Stimulated activated CD4-positive, alpha-beta T cell treated with anti-CD3 and anti-CD28 coated beads, Interleukin-15, amount 100 ng/mL, for 24 hours (primary cell): ENCODE results near the gene KCNH4.
"Not testable (repeated sequence)": the region's sequence is repeated elsewhere in the genome, so short reads cannot be mapped to it uniquely, and the experiment has no call there.

ENCODE experiments used
- DNase-seq: peaks from one replicate; pipeline ENCODE4 v3.0.0-alpha.2; 2020

KCNH4 gene

DNA sequence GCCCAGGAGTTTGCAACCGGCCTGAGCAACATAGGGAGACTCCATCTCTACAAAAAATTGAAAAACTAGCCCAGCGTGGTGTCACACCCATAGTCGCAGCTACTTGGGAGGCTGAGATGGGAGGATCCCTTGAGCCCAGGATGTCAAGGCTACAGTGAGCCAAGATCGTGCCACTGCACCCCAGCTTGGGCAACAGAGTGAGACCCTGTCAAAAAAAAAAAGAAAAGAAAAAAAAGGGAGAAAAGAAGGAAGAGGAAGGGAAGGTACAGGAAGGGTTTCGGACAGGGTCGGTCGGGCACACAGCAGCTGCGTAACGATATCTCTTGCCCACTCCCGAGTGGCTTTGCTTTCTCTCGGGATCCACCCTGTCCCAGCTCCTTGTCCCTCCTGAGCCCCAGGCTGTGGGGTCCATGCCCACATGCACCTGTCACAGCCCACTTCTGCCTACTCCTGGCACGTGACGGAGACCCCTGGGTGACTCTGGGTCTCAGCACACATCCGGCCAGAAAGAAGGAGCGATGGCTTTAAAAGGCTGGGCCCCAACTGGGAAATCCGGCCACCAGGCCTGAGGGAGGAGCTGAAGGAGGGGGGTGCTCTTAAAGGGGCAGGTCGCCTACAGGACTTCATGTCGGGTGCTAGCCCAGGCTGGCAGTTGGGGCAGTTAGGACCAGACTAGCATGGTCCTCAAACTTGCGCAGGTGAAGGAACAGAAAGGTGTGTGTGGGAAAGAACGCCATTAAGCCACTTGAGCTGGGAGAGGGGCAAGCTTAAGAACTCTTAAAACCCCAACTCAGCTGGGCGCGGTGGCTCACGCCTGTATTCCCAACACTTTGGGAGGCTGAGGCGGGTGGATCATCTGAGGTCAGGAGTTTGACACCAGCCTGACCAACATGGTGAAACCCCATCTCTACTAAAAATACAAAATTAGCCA lies 13.3 kb upstream of the KCNH4 start, which contains the start of gene GHDC:
Gene GHDC, minus strand, starts transcription at position 526 of the 931 bp plus-strand sequence. CDS start 913 bp downstream, outside the sequence.
- DNase-seq = peak; percentile 87

DNA sequence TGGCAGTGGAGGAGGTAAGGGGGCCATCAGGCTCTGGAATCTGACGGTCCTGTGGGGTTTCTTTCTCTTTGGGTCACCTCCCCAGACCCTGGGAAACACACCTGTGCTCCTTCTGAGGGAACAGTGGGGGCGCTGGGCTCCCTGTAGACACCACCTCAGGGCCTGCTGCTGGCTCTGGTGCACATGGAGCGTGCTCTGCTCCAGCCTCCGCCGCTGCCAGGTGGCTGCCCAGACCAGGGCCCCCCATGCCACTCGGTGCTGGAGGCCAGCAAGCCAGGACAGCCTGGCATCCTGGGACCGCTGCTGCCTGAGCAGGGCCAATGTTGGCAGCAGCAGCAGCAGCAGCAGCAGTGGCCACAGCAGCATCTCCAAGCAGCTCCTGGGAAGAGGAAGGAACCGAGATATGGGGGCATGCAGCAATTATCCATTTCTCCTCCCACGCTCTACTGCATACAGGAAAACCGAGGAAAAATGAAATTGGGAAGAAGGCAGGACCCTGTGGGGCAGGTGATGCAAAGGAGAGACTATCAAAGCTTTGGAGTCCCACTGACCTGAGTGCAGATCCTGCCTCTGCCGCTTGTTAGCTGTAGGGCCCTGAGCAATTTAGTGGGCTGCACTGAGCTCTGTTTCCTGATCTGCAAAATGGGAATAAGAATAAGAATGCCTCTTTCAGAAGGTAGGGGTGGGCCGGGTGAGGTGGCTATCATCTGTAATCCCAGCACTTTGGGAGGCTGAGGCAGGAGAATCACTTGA lies 12.4 kb upstream of the KCNH4 start:
- DNase-seq = no peak

DNA sequence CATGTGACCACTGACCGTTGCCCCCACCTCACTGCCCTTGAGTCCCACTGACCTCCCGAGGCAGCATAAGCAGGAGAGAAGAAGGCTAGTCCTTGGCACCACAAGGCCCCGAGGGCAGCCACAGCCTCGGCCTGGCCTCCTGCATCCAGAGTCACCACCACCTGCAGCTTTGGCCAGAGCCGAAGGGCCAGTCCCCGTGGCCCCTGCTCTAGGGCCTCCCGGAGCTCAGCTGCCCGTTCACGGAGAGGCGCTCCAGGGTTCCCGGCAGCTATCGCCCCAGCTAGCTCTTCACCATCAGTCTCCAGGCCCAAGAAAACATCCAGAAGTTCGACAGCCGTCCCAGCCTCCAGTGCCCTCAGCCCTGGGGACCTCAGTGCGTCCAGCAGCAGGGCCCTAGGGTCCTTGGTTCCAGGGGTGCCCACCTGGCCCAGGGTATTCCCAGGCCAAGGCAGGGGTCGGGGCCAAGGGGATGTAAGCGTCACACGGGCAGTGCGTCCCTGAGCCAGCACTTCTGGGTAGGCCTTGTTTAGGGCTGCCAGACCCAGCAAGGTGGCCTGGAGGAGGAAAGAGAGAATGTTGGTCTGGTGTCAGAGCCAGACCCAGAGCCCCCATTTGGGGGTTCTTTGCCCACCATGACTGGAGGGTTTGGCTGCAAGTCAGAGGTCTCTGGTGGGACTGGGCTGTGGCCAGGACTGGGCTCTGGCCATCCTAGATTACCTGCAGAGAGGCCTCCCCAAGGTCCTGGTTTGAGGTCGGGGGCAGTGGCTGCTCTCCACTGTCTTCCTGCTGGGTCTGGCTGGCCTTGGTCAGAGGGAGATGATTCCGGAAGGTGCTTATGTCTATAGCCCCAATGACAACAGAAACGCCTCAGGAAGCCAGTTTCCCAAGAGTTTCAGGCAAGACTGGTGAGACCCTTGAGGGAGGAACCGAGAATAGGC lies 11.5 kb upstream of the KCNH4 start:
- DNase-seq = no peak

DNA sequence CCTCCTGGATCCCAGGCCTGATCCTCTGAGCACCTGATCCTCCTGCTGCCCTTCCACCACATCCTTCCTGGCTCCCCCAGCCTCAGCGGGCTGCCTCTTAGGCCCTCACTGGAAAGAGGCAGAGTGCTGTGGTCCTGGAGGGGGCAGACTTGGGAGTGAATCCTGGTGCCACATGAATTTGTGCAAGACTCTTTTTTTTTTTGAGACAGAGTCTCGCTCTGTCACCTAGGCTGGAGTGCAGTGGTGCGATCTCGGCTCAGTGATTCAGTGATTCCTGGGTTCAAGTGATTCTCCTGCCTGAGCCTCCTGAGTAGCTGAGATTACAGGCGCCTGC lies 10.3 kb upstream of the KCNH4 start:
- DNase-seq = no peak

DNA sequence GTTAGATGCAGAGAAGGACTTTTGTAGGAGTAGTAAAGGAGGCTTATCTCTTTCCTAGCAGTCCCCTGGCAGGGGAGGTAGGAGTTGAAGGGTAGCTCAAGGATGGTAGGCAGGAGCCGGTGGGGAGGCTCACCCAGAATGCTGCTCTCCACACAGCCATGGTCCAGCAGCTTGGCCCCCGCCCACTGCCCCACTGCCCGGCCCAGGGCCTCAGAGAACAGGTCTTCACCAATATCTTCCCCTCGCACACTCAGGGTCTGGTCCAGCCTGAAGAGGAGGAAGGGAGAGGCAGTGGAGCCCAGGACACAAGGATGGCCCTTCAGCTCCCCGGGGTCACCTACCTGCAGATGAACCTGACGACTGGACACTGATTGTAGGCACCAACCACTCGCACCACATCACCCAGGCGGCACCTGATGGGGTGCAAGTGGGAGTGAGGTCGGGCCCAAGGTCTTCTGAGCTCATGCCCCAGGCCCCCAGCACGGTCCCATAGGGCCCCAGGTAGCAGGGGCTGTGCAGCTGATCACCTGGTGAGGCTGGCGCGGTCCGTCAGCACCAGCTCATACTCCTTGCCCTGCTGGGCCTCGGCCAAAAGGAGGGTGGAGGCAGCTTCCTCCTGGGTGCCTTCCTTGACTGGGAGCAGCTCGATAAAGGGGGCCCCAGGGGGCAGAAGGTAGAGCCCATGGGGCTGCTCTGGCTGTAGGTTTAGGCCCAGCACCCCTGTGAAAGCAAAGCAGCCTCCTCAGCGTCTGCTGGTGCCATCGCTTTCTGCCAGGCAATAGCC lies 9.7 kb upstream of the KCNH4 start:
- DNase-seq = no peak

DNA sequence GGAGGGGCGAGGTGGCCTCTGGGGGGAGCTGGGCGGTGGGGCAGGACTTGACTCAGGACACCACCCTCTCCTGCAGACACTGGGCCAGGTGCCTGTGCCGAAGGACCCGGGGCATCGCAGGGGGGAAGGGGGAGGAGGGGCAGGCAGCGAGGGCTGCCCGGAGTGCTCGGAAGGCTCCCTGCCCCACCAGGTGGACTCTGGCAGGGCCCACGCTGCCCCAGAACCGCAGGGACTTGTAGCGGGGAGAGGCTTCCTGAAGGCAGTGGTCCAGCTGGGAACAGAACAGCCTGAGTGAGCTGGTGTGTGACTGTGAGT lies 8.7 kb upstream of the KCNH4 start:
- no peak for DNase-seq

DNA sequence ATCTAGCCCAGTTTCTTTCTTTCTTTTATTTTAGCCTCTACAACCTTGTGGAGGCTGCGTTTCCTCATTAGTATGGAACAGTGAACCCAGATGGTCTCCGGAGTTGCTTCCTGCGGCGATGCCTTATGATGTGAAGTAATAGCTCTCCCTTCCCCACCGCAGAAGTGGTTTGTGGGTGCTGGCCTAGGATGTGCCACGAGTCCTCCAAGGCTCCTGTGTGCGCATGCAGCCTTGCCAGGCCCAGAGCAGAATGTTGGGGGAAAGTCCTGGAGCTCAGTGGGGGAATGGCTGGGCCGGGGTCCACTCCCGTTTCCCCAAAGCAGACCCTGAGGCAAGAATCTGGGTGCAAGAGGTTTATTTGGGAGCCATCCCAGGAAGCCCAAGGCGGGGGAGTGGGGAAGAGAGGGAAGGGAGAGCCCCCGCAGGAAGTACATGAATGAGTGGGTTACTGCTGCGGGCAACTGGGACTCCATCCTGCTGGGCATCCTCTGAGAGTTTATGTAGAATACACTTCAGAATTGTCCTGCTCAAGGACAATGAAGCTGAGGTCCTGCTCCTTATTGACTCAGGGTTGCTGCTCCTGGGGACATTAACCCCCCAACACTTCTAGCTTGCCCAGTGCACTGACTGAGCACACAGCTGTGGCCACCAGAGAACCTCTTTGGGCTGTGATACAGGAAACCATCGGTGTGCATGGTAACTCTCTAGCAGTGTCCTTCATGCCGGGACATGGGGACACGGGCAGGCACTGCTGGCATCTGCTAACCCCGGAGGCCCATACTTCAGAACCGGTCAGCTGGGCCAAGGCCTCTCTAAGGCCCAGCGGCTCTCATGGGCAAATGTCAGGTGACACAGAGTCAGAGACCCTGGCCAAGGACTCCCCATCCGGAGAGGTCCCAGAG lies 8.1 kb upstream of the KCNH4 start:
- no peak for DNase-seq

DNA sequence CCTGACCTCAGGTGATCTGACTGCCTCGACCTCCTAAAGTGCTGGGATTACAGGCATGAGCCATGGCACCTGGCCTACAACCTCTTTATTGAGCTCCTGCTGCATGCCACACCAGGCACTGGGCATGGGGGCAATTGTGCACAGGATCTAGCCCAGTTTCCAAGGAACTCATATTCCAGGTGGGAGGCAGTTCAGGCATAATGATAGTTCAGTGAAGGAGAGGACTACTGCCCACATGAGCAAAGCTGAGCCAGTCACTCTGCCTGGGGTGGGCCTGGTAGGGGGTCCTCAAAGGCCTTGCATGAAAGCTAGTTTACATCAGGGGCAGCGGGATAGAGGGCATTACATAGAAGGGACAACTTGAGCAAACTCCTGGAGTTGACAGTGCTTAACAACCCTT lies 6.9 kb upstream of the KCNH4 start:
- DNase-seq = no peak

DNA sequence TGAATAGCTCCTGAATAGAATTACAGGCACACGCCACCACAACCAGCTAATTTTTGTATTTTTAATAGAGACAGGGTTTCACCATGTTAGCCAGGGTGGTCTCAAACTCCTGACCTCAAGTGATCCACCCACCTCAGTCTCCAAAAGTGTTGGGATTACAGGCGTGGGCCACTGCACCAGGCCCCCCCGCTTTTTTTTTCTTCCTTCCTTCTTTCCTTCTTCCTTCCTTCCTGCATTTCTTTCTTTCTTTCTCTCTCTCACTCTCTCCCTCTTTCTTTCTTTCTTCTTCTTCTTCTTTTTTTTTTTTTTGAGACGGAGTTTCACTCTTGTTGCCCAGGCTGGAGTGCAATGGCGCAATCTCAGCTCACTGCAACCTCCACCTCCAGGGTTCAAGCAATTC lies 5.2 kb upstream of the KCNH4 start:
- not testable (repeated sequence) for DNase-seq

DNA sequence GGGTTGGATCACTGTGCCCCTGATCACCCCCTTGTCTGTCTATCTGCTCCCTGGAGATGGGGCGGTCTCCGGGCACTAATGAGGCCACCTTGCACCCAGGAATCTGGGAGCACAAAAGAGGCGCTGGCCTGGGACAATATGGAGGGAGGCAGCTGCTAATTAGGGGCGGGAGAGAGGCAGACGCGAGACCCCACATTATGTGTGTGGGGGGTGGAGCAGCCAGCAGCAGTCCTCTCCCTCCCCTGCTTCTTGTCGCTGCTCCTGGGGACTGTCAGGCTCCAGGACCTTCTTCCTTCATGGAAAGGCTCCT lies 4.6 kb upstream of the KCNH4 start:
- no peak for DNase-seq

DNA sequence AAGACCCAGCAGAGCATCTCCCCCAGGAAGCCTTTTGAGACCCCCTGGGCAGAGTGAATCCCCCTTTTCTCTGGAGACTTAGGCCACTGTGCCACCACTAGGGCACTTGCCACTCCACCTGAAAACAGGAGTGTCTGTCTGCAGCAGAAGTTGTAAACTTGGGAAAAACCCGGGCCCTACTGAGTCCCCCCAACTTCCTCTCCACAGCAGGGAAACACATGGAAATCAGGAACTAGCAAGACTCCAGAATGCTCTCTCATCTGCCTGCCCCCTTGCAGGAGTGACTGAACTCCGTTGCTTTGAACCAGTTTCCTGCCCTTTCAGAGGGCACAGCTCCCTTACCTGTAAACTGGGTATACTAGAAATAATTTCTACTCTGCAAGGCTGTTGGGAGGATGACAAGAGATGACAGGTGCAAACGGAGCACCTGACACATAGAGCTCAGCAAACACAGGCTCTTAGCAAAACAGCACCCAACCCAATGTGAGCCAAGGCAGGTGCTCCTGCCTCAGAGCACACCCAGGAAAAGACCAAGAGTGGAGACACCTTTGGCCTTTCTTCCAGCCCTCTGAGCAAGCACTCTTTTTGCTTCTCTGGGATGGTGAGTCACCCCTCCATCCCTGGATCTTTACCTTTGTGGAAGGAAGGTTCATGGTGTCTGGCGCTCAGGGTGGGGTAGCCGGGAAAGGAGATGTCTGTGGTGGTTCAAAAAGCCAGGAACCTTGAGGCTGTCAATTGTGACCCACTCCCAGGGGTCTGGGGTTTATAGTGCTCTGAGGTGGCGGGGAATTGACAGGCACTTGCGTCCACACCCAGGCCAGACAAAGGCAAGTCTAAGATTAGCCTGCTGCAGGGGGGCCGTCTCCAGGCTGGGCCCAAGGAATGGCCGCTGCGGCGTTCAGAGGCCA lies 4.0 kb upstream of the KCNH4 start, which contains the start of gene HCRT:
Gene HCRT, minus strand, starts transcription at position 740 of the 908 bp plus-strand sequence. Its CDS starts 87 bp downstream, at position 653.
- no peak for DNase-seq

DNA sequence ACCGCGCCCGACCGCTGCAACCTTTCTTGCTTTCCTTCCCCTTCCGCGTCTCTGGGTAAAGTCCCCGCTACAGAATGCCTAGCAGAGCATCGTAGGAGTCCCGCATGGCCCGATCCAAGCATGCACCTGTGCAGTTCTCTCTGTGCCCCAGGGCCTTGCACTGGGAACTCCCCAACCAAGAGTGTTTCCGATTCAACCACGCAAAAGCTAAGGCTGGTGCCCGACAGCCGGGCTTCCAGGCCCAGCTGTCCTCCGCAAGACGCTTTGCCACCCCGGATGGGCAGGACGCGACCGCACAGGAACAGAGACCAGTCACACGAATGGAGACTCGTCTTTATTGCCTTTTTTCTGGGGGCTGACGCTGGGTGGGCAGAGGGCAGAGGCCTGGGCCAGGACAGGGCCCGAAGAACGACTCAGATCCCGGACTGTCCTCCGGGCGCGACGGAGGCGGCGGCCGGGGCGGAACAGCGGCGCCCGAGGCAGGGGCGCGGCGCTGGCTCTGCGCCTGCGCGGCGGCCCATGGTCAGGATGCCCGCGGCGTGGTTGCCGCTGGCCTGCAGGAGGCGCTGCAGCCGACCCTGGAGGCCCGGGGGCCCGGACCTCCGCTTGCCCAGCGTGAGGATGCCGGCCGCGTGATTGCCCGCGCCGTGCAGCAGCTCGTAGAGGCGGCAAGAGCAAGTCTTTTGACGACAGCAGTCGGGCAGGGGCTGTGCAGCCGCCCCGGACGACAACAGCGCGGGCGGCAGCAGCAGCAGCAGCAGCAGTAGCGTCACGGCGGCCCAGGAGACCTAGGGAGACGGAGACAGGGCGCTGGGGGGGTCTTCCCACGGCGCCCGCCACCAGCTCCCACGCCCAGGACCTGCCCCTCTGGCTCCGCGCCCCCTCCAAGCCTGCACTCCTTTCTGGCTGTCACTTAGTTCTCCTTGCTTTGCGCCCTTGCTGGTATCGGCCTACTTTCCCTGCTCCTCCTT lies 3.1 kb upstream of the KCNH4 start:
- peak; percentile 87 for DNase-seq

DNA sequence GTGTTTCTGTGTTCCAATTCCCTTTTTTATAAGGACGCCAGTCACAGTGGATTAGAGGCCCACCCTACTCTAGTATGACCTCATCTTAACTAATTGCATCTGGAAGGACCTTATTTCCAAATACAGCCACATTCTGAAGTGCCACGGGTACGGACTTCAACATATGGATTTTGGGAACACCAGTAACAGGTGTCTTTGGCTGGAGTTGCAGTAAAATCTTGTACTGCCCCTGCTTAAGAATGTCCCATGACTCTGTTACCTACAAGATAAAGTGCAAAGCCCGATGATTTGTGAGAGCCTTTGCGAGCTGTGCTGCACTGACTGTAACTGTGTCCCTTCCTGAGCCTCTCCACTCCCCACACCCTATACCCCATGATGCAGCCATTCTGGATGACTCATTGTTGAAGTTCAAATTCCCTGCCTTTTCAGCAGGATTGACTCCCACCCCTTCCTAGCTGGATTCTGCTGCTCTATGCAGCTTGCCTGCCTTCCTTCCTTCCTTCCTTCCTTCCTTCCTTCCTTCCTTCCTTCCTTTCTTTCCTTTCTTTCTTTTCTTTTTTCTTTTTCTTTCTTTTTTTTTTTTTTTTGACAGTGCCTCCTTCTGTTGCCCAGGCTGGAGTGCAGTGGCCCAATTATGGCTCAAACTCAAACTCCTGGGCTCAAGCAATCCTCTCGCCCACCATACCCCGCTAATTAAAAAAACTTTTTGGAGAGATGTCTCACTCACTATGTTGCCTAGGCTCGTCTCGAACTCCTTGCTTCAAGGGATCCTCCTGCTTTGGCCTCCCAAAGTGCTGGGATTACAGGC lies 2.2 kb upstream of the KCNH4 start:
- DNase-seq = no peak

DNA sequence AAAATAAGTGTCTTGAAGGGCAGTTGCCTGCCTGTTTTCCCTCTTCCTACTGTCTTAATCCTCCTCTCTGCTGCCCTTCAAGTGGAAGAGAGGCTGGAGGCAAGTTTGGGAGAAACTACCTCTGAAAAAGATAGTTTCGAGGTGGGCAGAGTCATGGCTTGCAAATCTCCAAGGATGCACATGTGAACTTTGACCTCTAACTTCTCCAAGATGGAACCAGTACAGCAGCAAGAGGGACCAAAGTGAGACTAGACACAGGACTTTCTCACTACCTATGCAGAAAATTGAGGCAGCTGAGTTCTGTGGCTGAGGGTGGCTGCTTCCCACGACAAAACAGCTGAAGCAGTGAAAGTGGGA lies 887 bp upstream of the KCNH4 start:
- DNase-seq = no peak

DNA sequence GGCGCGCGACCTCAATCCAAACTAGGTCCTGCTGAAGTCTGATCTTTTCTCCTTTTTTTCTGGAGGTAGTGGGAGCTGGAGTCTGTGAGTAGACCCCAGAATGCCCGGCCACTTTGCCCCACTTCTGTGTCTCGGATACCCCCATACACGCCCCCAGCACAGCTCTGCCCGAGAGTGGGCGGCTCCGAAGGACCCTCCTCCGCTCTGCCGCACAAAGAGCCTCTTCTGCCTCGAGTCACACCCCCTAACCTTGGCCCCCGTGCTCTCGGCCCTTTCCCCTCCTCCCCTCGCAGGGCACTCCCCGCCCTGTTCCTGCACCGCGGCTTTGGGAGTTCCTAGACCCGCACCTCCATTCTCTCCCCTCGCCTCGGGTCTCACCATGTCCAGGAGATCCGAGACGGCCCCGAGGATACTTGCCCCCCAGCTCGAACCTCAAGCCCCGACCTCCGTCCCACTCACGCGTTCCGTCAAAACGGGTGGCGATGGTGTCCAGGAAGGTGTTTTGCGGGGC lies 476 bp downstream of the KCNH4 start:
- DNase-seq = no peak

DNA sequence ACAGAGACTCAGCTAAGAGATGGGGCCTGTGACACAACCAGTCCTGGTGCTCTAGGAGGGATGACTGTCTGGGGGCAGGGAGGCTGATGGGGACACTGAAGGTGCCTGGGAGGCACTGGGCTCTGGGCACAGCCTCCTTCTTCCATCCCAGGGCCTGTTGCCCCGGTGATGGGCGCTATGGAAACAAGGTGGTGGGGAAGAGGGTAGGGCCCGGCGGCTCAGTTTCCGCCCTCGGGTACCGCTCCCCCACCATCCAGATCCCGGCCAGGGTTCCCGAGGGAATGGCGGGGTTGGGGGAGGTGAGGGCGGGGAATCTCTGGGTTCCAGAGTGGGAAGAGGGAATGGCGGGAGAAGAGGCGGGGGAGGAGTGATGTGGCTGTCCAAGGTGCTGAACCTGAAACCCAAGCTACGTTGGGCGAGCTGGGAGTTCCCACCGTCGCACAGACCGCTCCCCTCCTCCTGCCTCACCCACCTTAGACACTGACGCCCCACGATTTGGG lies 981 bp downstream of the KCNH4 start:
- DNase-seq = peak; percentile 43

DNA sequence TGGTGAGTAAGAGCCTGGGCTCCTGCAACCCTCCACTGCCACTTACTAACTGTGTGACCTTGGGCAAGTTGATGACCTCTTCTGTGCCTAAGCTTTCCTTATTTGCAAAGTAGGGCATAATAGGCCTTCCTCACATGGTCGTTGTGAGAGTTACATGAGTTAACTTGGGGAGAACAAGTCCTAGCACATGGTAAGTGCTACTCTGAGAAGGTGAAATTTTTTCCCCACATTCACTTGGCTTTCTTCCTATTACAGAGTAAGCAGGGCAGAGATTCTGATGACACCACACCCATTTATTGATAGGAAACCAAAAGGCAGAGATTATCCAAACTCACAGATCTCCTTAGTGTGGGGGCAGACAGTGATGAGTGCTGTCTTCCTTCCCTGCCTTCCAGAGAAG lies 1.6 kb downstream of the KCNH4 start:
- DNase-seq = no peak

DNA sequence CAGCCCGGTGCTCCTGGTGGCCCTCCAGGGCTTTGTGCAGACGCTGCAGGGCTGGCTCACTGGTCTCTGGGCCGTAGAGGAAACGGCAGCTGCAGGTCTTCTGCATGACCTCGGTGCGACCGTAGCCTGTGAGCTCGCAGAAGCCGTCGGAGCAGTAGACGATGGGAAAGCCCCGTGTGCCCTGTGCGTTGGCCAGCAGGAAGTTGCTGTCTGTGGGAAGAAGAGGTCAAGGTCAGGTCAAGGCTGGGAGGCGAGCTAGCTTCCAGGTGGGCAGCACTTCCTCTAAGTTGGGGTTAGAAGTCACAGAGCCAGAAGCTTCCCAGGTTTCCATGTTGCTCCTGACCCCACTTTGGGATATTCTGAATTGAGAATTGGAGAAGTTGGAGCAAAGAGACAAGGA lies 2.1 kb downstream of the KCNH4 start:
- DNase-seq = no peak
